Activated CD8-positive, alpha-beta T cell treated with anti-CD3 and anti-CD28 coated beads for 36 hours (primary cell): Measurements from ENCODE around the gene MAP4K4. TPM values are rescaled to one million over a fixed set of nuclear protein-coding genes. Genes with fewer than 3 reads are reported as not detected.

Experiments used
- ATAC-seq: fragments of 200-7000 bp; cut with Tn5 transposase; one replicate; pipeline ENCODE4 v1.10.0; 2021; ENCODE audit warnings: mild to moderate bottlenecking, moderate library complexity
- CTCF ChIA-PET: fragments of 350-600 bp; sonication (Branson Sonifier 250); formaldehyde crosslinking; loops from one replicate; lab custom pipeline; 2021; ENCODE audit warnings: antibody characterized with exemption; lab: Charles Lee
- POLR2A ChIA-PET: fragments of 350-600 bp; sonication (Branson Sonifier 250); formaldehyde crosslinking; loops from one replicate; lab custom pipeline; 2021; ENCODE audit warnings: antibody characterized with exemption; lab: Charles Lee
- DNase-seq: peaks from one replicate; pipeline ENCODE4 v3.0.0-alpha.2; 2020
- H3K27ac Mint-ChIP-seq: one replicate; pipeline ENCODE4 v1.8.0; 2021; ENCODE audit warnings: mild to moderate bottlenecking, mixed read lengths
- H3K27me3 Mint-ChIP-seq: one replicate; pipeline ENCODE4 v1.8.0; 2021; ENCODE audit warnings: mixed read lengths
- H3K36me3 Mint-ChIP-seq: one replicate; pipeline ENCODE4 v1.8.0; 2021; ENCODE audit warnings: low read depth, mixed read lengths
- H3K4me1 Mint-ChIP-seq: one replicate; pipeline ENCODE4 v1.8.0; 2021; ENCODE audit warnings: low read depth, mixed read lengths
- H3K4me3 Mint-ChIP-seq: one replicate; pipeline ENCODE4 v1.8.0; 2021; ENCODE audit warnings: mild to moderate bottlenecking, moderate library complexity, mixed read lengths
- H3K9me3 Mint-ChIP-seq: one replicate; pipeline ENCODE4 v1.8.0; 2021; ENCODE audit warnings: mixed read lengths
- intact Hi-C: fragments of 100-400 bp; cut with micrococcal nuclease; formaldehyde crosslinking; loops from one replicate; pipeline ENCODE4 v1.10.0; 2022
- total RNA-seq, 2 experiments: library from RNA; stranded (reverse); gene quantifications; one replicate each; pipeline ENCODE4 v1.2.3, GENCODE V29; 2021
- TF ChIP-seq, protein P1 (sequence below): fragments of 200-600 bp; IDR thresholded peaks from one replicate; pipeline ENCODE4 v1.8.0; 2022; ENCODE audit warnings: antibody characterized with exemption, mild to moderate bottlenecking

Gene MAP4K4
- total RNA-seq, 2 experiments from 2014 or later, result 26.3 to 27.3 TPM

DNA sequence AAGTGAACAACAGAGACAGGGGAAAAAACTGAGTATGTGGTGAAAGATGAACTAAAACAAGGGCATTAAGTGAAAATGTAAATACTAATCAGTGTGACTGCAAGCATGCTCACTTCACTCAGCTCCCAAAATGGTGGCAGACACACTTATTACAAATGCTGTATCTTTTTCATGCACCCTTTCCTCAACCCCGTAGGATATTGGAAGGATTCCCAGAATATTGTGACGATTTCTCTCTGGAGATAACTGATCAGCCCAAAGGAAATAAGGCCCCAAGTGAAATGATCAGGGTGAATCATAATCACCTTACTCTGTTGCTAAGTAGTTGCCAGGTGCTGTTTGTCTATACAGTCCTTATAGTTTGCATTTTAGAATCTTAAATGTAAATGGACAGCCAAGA is 155.3 kb downstream of the MAP4K4 start:
- no peak overlapping the region for H3K4me3 Mint-ChIP-seq
- no peak for ATAC-seq
- H3K27ac Mint-ChIP-seq, result no peak overlapping the region
- no peaks in the 10 kb centered on the region for H3K27me3 Mint-ChIP-seq
- CTCF ChIA-PET, result no interaction called here
- no peak for DNase-seq
- TF ChIP-seq, protein P1, sequence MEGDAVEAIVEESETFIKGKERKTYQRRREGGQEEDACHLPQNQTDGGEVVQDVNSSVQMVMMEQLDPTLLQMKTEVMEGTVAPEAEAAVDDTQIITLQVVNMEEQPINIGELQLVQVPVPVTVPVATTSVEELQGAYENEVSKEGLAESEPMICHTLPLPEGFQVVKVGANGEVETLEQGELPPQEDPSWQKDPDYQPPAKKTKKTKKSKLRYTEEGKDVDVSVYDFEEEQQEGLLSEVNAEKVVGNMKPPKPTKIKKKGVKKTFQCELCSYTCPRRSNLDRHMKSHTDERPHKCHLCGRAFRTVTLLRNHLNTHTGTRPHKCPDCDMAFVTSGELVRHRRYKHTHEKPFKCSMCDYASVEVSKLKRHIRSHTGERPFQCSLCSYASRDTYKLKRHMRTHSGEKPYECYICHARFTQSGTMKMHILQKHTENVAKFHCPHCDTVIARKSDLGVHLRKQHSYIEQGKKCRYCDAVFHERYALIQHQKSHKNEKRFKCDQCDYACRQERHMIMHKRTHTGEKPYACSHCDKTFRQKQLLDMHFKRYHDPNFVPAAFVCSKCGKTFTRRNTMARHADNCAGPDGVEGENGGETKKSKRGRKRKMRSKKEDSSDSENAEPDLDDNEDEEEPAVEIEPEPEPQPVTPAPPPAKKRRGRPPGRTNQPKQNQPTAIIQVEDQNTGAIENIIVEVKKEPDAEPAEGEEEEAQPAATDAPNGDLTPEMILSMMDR, result no peak
- no peaks in the 10 kb centered on the region for H3K9me3 Mint-ChIP-seq
- peaks cover 4% of the 10 kb centered on the region for H3K36me3 Mint-ChIP-seq
- POLR2A ChIA-PET, result no interaction called here
- intact Hi-C loops, result no loop called here
- H3K4me1 Mint-ChIP-seq, result no peaks in the 10 kb centered on the region

DNA sequence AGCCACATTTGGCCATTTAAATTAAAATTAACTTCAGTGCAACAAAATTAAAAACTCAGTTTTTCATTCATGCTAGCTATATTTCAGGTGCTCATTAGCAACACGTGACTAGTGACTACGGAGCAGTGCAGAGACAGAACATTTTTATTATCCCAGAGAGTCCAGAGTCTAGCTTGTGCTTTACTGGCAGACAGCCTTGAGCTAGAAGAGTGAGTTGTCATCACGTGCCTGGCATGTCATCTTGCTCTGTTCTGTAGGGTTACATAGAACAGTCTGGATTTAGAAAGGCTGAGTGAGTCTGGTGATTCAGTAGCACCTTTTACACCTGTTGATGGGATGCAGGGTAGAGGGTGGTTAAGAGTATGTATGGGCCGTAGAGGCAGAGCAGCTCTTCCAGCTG is 157.4 kb downstream of the MAP4K4 start:
- Mint-ChIP-seq H3K36me3 (peaks cover 4% of the 10 kb centered on the region), H3K27me3 (no peaks in the 10 kb centered on the region), H3K27ac (no peak overlapping the region), H3K9me3 (no peaks in the 10 kb centered on the region), H3K4me3 (no peak overlapping the region), H3K4me1 (no peaks in the 10 kb centered on the region)
- intact Hi-C loops, result no loop called here
- ChIA-PET POLR2A (no interaction called here), CTCF (interaction anchor here (1.2 to 1.6 kb wide), 3 partner anchors 8 to 29 kb away, joined by 3 to 4 read pairs (median 3); no protein-coding TSS in a partner anchor)
- DNase-seq (no peak), ATAC-seq (no peak)
- TF ChIP-seq, protein P1, result no peak

DNA sequence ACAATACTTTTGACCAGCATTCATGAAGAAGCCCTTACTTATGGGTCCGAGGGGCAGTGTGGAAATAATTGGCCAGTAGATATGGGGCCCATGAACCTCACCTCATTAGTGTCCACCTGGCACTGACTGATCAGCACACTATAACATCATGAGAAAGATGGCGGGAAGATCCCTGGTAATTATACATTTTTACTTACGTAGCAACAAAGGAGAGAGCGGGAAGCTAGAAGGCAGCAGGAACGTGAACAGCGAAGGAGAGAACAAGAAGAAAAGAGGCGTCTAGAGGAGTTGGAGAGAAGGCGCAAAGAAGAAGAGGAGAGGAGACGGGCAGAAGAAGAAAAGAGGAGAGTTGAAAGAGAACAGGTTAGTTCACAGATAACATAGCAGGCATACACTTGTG is 158.3 kb downstream of the MAP4K4 start:
- H3K9me3 Mint-ChIP-seq, result no peaks in the 10 kb centered on the region
- DNase-seq, result no peak
- CTCF ChIA-PET, result interaction anchor here (2.7 kb wide), 1 partner anchor 28 kb away, joined by 14 read pairs; no protein-coding TSS in a partner anchor
- POLR2A ChIA-PET, result no interaction called here
- H3K27ac Mint-ChIP-seq, result no peak overlapping the region
- TF ChIP-seq, protein P1, result no peak
- no peak overlapping the region for H3K4me3 Mint-ChIP-seq
- no peaks in the 10 kb centered on the region for H3K27me3 Mint-ChIP-seq
- H3K36me3 Mint-ChIP-seq, result peaks cover 4% of the 10 kb centered on the region
- intact Hi-C loops, result no loop called here
- no peaks in the 10 kb centered on the region for H3K4me1 Mint-ChIP-seq
- no peak for ATAC-seq

DNA sequence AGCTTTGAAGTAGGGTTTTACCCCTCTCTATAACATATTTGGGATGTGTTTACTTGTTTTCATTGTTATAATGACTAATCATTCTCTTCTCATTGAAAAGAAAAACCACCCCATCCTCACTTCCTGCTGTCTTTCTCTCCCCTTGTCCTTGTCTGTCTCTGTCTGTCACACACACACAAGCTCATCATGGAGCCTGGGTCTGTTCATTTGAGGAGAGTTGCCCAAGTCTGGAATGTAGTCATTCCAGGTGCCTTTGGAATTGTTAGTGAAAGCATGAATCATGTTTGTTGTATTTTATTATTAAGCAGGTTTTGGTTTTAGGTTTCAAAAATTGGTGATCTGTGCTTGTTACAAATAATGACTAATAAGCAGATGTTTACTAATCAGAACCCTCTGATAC is 160.7 kb downstream of the MAP4K4 start:
- Mint-ChIP-seq H3K4me1 (peaks cover 5% of the 10 kb centered on the region), H3K36me3 (peaks cover 9% of the 10 kb centered on the region), H3K27ac (no peak overlapping the region), H3K27me3 (no peaks in the 10 kb centered on the region), H3K9me3 (no peaks in the 10 kb centered on the region), H3K4me3 (no peak overlapping the region)
- ChIA-PET CTCF (interaction anchor here (2.7 kb wide), 1 partner anchor 25 kb away, joined by 14 read pairs; no protein-coding TSS in a partner anchor), POLR2A (interaction anchor here (0.5 kb wide), 1 partner anchor 17 kb away, joined by 3 read pairs; no protein-coding TSS in a partner anchor)
- intact Hi-C loops, result no loop called here
- ATAC-seq (no peak), DNase-seq (no peak)
- TF ChIP-seq, protein P1, result no peak

DNA sequence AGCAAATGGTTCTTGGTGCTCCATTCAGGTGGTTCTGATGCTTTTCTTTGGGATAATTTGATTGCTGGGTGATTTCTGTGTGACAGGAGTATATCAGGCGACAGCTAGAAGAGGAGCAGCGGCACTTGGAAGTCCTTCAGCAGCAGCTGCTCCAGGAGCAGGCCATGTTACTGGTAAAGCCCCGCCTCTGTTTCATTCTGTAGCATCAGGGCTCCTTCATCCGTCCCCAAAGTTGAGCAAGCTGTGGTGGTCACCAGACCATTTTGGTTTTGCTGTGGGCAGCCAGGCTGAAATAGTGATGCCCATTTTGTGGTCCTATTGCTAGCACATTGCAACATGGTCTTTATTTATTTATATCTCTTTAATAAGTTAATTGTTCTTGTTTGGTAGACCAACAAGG is 161.4 kb downstream of the MAP4K4 start:
- Mint-ChIP-seq H3K4me3 (no peak overlapping the region), H3K9me3 (no peaks in the 10 kb centered on the region), H3K4me1 (peaks cover 5% of the 10 kb centered on the region), H3K27me3 (no peaks in the 10 kb centered on the region), H3K27ac (no peak overlapping the region), H3K36me3 (peaks cover 9% of the 10 kb centered on the region)
- TF ChIP-seq, protein P1, result no peak
- ChIA-PET POLR2A (no interaction called here), CTCF (interaction anchor here (1.2 kb wide), 1 partner anchor 25 kb away, joined by 5 read pairs; no protein-coding TSS in a partner anchor)
- ATAC-seq, result no peak
- intact Hi-C loops, result no loop called here
- no peak for DNase-seq
